SJSA1 (cell line): Measurements from ENCODE around the gene RAP1A. TPM values are rescaled to one million over a fixed set of nuclear protein-coding genes. Genes with fewer than 3 reads are reported as not detected.

ENCODE experiments used
- DNase-seq, 2 experiments: peaks; one replicate each; pipeline ENCODE4 v3.0.0-alpha.2; 2015 to 2020; ENCODE audit warnings: low spot score in 2 of 2, low read depth in 1 of 2
- H3K27ac ChIP-seq: fragments of 250-450 bp; sonication (Bioruptor Pico); 2 replicates; pipeline ENCODE4 v1.5.1; 2020; ENCODE audit warnings: mild to moderate bottlenecking, moderate library complexity
- H3K27me3 ChIP-seq: fragments of 250-450 bp; sonication (Bioruptor Pico); replicated peaks from 2 replicates; pipeline ENCODE4 v1.5.1; 2020; ENCODE audit warnings: mild to moderate bottlenecking, moderate library complexity
- H3K36me3 ChIP-seq: fragments of 250-450 bp; sonication (Bioruptor Pico); 2 replicates; pipeline ENCODE4 v1.5.1; 2020; ENCODE audit warnings: mild to moderate bottlenecking
- H3K4me1 ChIP-seq: fragments of 250-450 bp; sonication (Bioruptor Pico); replicated peaks from 2 replicates; pipeline ENCODE4 v1.6.1; 2021; ENCODE audit warnings: mild to moderate bottlenecking
- H3K4me3 ChIP-seq: fragments of 250-450 bp; sonication (Bioruptor Pico); 2 replicates; pipeline ENCODE4 v1.5.1; 2020; ENCODE audit warnings: mild to moderate bottlenecking
- H3K9me3 ChIP-seq: fragments of 250-450 bp; sonication (Bioruptor Pico); replicated peaks from 2 replicates; pipeline ENCODE4 v1.5.1; 2020; ENCODE audit warnings: mild to moderate bottlenecking
- total RNA-seq: library from RNA; depleted of rRNA; stranded (reverse); fragments of >200 nt; shearing (Covaris generic); gene quantifications from 2 replicates; pipeline ENCODE4 v1.2.3, GENCODE V29; 2014; rRNA removed

RAP1A gene
- total RNA-seq, 1 experiment from 2014 or later: 42.6 TPM

DNA sequence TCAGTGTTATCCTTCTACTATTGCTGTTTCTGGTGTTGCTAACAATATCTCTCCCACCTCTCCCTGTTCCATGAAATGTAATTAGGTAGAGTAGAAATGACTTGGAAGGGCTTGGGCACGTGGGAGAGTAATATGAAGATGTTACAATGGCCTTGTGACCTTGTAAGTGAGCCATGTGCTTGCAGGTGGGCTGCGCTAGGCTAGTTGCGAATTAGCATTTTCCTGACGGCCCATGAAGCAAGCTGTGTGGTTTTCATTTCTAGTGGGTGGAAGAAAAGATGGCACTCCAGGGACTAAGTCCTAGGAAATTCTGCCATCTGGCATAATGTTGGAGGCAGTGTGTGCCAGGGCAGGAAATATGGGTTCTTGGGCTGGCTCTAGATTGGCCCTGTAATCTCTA lies 128.4 kb downstream of the RAP1A start:
- peaks cover 14% of the 10 kb centered on the region for H3K4me1 ChIP-seq
- H3K4me3 ChIP-seq: no peak overlapping the region
- H3K9me3 ChIP-seq: no peaks in the 10 kb centered on the region
- H3K27ac ChIP-seq: no peak overlapping the region
- no peaks in the 10 kb centered on the region for H3K36me3 ChIP-seq
- no peak for DNase-seq
- H3K27me3 ChIP-seq: no peaks in the 10 kb centered on the region

DNA sequence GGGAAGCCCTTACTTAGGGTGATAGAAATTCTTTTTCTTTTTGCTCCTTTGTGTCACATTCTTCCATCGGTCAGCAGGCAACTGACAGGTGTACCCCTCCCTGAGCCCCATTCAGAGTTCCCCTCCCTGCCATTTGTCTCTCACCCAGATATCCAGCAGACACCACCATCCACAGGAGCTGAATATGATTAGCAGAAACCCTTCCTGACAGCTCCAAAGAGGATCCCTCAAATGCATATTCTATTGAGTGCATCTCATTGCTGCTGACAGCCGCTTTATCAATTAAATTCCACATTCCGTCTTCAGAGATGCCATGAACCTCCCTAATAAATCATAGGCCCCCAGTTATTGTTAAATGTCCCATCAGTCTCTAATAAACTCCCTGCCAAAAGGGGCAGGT lies 130.0 kb downstream of the RAP1A start:
- DNase-seq: no peak
- Histone ChIP-seq H3K36me3 (no peaks in the 10 kb centered on the region), H3K4me1 (peaks cover 3% of the 10 kb centered on the region), H3K9me3 (no peaks in the 10 kb centered on the region), H3K27me3 (no peaks in the 10 kb centered on the region), H3K27ac (no peak overlapping the region), H3K4me3 (no peak overlapping the region)

DNA sequence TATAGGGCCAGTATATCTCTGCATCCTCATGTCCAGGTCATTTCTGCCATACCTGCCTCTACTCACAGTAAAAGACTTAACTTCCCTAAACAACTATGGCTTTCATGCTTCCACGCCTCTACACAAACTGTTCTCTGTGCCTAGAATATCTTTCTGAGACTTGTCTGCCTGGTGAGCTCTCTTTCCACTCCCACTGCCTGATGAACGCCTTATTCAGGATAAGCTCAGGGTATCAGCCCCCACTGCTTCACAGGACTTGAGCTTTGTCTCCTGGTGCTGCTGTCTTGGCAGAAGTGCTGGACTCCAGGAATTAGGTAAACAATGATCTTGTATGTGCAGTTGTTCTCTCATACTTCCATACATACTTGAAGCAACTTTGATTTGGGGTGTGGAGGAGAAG lies 131.3 kb downstream of the RAP1A start:
- Histone ChIP-seq H3K36me3 (peaks cover 1% of the 10 kb centered on the region; the same call in 1 of the 2 replicates), H3K27ac (no peak overlapping the region), H3K4me1 (peaks cover 4% of the 10 kb centered on the region), H3K27me3 (no peaks in the 10 kb centered on the region), H3K4me3 (no peak overlapping the region), H3K9me3 (no peaks in the 10 kb centered on the region)
- no peak for DNase-seq

DNA sequence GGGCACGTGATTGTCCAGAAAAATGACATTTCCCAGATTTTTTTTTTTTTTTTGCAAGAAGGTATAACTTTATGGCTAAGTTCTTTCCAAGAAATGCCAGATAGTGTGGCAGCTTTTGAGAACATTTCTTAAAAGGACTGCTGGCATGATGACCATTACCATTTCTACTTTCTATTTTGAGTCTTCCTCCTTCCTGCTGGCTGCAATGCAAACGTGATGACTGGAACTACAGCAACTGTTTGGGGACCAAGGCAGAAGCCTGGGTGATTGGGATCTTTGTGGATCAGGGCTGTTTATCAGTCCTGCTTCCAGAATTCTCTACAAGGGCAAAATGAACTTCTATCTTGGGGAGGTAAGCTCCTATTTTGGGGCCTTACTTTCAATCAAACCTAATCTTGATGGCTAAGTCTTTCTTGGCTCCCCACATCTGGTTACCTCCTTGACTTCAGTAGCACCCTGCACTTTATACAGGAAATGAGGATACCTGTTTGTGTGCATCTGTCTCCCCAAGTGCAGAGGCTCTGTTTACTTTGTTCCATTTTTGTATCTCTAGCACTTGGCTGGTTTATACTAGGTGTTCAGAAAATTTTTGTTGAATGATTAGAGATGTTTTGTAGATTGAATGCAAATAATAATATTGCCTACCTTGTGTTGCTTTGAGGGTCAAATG lies 132.5 kb downstream of the RAP1A start:
- H3K4me3 ChIP-seq: no peak overlapping the region
- H3K27ac ChIP-seq: no peak overlapping the region
- peaks cover 11% of the 10 kb centered on the region for H3K4me1 ChIP-seq
- H3K9me3 ChIP-seq: no peaks in the 10 kb centered on the region
- H3K36me3 ChIP-seq: peaks cover 3% of the 10 kb centered on the region
- no peak for DNase-seq
- no peaks in the 10 kb centered on the region for H3K27me3 ChIP-seq

DNA sequence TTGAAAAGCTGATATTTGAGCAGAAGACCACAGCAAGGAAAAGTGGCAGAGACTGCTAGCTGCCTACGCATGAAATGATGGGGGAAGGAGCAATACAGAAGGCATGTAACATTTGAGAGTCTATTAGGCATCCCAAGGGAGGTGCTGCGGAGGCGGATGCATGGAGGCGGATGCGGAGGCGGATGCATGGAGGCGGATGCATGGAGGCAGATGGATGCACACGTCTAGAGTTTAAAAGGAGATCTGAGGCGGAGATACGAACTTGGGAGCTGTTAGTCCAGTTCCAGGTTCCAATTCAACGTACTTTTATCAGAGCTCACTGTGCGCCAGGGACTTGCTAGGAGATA lies 135.4 kb downstream of the RAP1A start:
- no peak for DNase-seq

DNA sequence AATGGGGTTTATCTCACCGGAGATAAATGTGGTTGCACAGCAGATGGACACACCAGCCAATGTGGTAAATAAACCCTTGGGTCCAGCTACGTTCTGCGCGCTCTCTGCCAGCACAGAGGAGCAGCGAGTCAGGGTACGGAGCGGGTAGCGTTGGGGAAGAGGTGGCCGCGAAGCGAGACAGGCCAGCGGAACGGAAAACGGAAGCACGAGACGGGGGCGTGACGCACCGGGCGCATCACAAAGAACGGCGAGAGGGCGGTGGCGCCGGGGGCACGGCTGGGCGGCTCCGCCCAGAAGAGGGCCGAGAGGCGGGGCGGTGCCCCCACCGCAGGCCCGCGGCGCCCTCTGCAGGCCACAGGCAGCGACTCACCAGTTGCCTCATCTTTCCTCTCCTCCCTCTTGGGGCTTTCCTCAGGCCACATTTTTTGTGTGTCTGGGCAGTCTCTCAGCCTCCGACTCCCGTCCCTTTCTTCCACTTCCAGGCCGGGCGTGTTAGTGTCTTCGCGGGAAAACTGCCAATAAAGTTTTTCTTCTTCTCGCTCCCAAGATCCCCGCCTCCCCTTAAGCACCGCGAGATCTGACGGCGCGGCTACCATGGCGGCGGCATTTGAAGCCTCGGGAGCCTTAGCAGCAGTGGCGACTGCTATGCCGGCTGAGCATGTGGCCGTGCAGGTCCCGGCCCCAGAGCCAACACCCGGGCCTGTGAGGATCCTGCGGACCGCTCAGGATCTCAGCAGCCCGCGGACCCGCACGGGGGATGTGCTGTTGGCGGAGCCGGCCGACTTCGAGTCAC lies 135.9 kb downstream of the RAP1A start, which contains the start of gene DDX20:
TSS of gene DDX20 (plus strand) at position 571 of the 793 bp plus-strand sequence. CDS start at position 595, 24 bp downstream.
- no peaks in the 10 kb centered on the region for H3K9me3 ChIP-seq
- no peaks in the 10 kb centered on the region for H3K27me3 ChIP-seq
- peak within 1 kb of the TSS; percentile 84 for H3K4me3 ChIP-seq
- peaks cover 31% of the 10 kb centered on the region for H3K36me3 ChIP-seq
- H3K4me1 ChIP-seq: peaks cover 14% of the 10 kb centered on the region
- H3K27ac ChIP-seq: peak within 1 kb of the TSS; percentile 73
- peak; percentile 92 to 98 for DNase-seq

More for the DNA sequence above, 135.4 kb downstream of the RAP1A start:
- H3K4me1 ChIP-seq: peaks cover 14% of the 10 kb centered on the region
- no peaks in the 10 kb centered on the region for H3K9me3 ChIP-seq
- peak overlapping the region; percentile 73 for H3K27ac ChIP-seq
- no peaks in the 10 kb centered on the region for H3K27me3 ChIP-seq
- H3K4me3 ChIP-seq: peak overlapping the region; percentile 84
- peaks cover 28% of the 10 kb centered on the region for H3K36me3 ChIP-seq

DNA sequence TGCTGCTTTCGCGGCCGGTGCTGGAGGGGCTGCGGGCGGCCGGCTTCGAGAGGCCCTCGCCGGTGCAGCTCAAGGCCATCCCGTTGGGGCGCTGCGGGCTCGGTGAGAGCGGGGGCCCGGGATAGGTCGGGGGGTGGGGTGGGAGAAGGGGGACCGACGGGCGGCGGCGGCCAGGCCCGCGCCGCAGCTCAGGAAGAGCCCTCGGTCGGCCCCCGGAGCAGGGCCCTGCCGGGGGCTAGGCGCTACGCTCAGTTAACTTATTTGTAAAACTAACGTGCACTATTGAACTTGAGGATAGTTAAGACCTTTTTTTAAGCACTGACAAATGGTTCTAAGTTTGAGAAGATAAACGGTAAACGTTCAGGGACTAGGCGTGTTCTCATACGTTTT lies 136.5 kb downstream of the RAP1A start:
- Histone ChIP-seq H3K27me3 (no peaks in the 10 kb centered on the region), H3K36me3 (peaks cover 37% of the 10 kb centered on the region), H3K27ac (peak overlapping the region; percentile 73), H3K4me3 (peak overlapping the region; percentile 84), H3K4me1 (peaks cover 14% of the 10 kb centered on the region), H3K9me3 (no peaks in the 10 kb centered on the region)
- no peak for DNase-seq

DNA sequence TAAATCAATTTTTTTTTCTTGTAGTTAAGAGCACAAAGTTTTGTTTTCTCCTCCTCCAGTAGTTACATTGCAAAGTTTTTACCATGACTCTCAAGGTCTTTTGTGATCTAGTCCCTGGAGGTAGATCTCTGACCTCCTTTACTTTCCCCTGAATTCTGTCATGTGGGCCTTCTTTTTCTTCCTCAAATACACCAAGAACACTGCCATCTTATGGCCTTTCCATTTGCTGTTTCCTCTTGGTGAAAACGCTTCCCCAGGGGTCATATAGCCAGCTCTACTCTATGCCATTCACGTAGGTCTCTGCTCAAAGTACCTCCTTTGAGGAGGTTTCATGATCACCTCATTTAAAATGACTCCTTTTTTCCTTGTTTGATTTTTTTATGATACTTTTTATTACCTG lies 138.8 kb downstream of the RAP1A start:
- peaks cover 14% of the 10 kb centered on the region for H3K4me1 ChIP-seq
- no peaks in the 10 kb centered on the region for H3K9me3 ChIP-seq
- DNase-seq: no peak
- H3K27me3 ChIP-seq: no peaks in the 10 kb centered on the region
- peaks cover 59% of the 10 kb centered on the region for H3K36me3 ChIP-seq
- no peak overlapping the region for H3K4me3 ChIP-seq
- H3K27ac ChIP-seq: no peak overlapping the region

DNA sequence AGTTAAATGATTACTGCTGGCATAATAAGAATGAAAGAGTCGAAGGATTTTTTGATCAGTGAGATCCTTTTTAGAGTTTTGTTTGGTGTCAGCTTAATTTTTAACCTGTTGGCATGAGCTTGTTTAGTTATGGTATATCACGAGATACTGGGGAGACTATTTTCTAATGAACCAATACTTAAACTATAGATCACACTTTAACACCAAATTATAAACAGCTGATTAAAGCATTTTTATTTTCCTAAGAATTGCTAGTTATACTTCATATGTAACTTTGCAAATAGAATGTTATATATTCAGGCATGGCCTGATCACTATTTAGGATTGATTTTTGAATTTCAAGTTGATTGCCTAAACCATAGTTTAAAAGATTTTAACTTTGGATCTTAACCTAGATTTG lies 142.1 kb downstream of the RAP1A start:
- Histone ChIP-seq H3K27me3 (no peaks in the 10 kb centered on the region), H3K27ac (no peak overlapping the region), H3K9me3 (no peaks in the 10 kb centered on the region), H3K4me3 (no peak overlapping the region), H3K4me1 (peaks cover 6% of the 10 kb centered on the region), H3K36me3 (peaks cover 91% of the 10 kb centered on the region)
- no peak for DNase-seq

DNA sequence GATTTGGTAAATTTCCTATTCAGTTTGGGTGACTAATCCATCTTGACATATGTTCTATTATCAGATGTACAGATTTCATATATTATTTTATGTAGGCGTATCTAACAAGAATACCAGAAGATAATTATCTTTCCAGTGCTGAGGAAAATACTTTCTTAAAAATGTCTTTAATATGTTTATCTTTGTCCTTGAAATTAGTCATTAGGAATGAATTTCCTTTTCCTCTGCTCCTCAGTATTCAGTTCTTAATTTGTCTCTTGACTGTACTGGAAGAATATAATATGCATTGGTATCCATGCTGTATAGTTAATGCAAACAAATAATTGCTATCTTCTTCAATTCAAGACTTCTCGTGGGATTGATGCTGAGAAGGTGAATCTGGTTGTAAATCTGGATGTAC lies 142.7 kb downstream of the RAP1A start:
- Histone ChIP-seq H3K4me3 (no peak overlapping the region), H3K27me3 (no peaks in the 10 kb centered on the region), H3K36me3 (peaks cover 94% of the 10 kb centered on the region), H3K27ac (no peak overlapping the region), H3K9me3 (no peaks in the 10 kb centered on the region), H3K4me1 (0 out of 2 replicates have a peak, but pooled peaks cover under 1% of the 10 kb centered on the region)
- no peak for DNase-seq

Other genes starting within 250 kb of the RAP1A start
- gene OVGP1, start 192.1 kb upstream of the RAP1A start, total RNA-seq: 0.06 and 0.18 TPM in 2 replicates
- 47.7 and 50.4 TPM in 2 replicates for gene WDR77, start 170.5 kb upstream of the RAP1A start, total RNA-seq
- 432 and 553 TPM in 2 replicates for gene ATP5PB, start 170.3 kb upstream of the RAP1A start, total RNA-seq
- gene C1orf162, start 145.8 kb upstream of the RAP1A start, total RNA-seq: not detected in 2 replicates
- gene ADORA3, start 116.2 kb upstream of the RAP1A start, total RNA-seq: not detected in 2 replicates
- gene TMIGD3, start 116.2 kb upstream of the RAP1A start, total RNA-seq: not detected in 2 replicates
- gene INKA2, start 119.6 kb downstream of the RAP1A start, total RNA-seq: 3.4 and 5.4 TPM in 2 replicates
- 22.8 and 37.8 TPM in 2 replicates for gene DDX20, start 136.1 kb downstream of the RAP1A start, total RNA-seq